NCI-H345 treated with DMSO at 0.1 percent for 48 hours (cell line): ENCODE data around the gene FAM110D.

Experiments
- DNase-seq: peaks from one replicate; lab custom pipeline; 2025; ENCODE audit not compliant: unreplicated experiment; lab: John Stamatoyannopoulos, UW

Gene FAM110D

GRCh38 chr1:26129778-26130177 lies 29.1 kb upstream of the FAM110D start:
- no peak for DNase-seq

GRCh38 chr1:26130695-26131094 lies 28.2 kb upstream of the FAM110D start:
- no peak for DNase-seq

- no peak for DNase-seq
Observed at GRCh38 chr1:26132128-26132833, 26.6 kb upstream of the FAM110D start.

GRCh38 chr1:26132834-26133167 lies 26.1 kb upstream of the FAM110D start:
- no peak for DNase-seq

- no peak for DNase-seq
Observed at GRCh38 chr1:26134466-26134865, 24.4 kb upstream of the FAM110D start.

GRCh38 chr1:26138974-26139558 lies 19.8 kb upstream of the FAM110D start:
- DNase-seq, result no peak

- no peak for DNase-seq
Observed at GRCh38 chr1:26142159-26142558, 16.7 kb upstream of the FAM110D start.

- DNase-seq, result peak; percentile 80
Observed at GRCh38 chr1:26145041-26145959, 13.6 kb upstream of the FAM110D start.

GRCh38 chr1:26145960-26146294 lies 13.0 kb upstream of the FAM110D start:
- no peak for DNase-seq

- no peak for DNase-seq
Observed at GRCh38 chr1:26148887-26149286, 10.0 kb upstream of the FAM110D start.

GRCh38 chr1:26153966-26154532 lies 4.8 kb upstream of the FAM110D start:
- DNase-seq, result no peak

GRCh38 chr1:26154750-26155149 lies 4.1 kb upstream of the FAM110D start:
- DNase-seq, result no peak

GRCh38 chr1:26155370-26156284 lies 3.3 kb upstream of the FAM110D start:
- DNase-seq, result no peak

GRCh38 chr1:26156285-26157038 lies 2.4 kb upstream of the FAM110D start:
- no peak for DNase-seq

- DNase-seq, result no peak
Observed at GRCh38 chr1:26158271-26158907, 490 bp upstream of the FAM110D start.

- DNase-seq, result no peak
Observed at GRCh38 chr1:26159743-26160039, 812 bp downstream of the FAM110D start.

- DNase-seq, result no peak
Observed at GRCh38 chr1:26160527-26161414, 1.9 kb downstream of the FAM110D start.

GRCh38 chr1:26161415-26162219 lies 2.7 kb downstream of the FAM110D start:
- DNase-seq, result no peak
